ENCODE data around the gene TMEM53. TPM values are rescaled to one million over a fixed set of nuclear protein-coding genes. Genes with fewer than 3 reads are reported as not detected.
"Not testable (repeated sequence)": the region's sequence is repeated elsewhere in the genome, so short reads cannot be mapped to it uniquely, and the experiment has no call there.

Gene TMEM53
- total RNA-seq, 1 donor = 6.9 TPM

DNA sequence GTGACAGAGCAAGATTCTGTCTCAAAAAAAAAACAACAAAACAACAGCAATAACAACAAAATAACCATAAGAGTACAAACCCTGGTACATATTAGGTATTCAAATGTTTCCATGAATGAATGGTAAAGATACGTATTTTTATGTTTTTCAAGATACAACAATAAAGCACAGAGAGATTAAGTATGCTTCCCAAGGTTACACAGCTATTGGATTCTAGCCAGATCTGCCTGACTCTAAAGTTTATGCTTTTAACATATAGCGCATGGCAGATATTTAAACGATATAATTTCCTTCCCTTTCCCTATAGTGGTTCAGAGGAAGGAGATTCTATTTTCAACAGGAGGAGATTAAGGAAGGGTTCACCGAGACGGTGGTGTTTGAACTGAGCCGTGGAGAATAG, 31.2 kb upstream of the TMEM53 start:
- no peak overlapping the region for H2AFZ ChIP-seq (ENCODE audit: low read length)
- H3K79me2 ChIP-seq (ENCODE audit: insufficient read depth, low read length) = no peaks in the 10 kb centered on the region
- no peak overlapping the region for H3K27ac ChIP-seq (ENCODE audit: low read depth, low read length)
- no peaks in the 10 kb centered on the region for H3K36me3 ChIP-seq (ENCODE audit: insufficient read depth, low read length)
- no peak overlapping the region for H3K4me2 ChIP-seq (ENCODE audit: insufficient read depth, low read length)
- TF ChIP-seq, protein P1, sequence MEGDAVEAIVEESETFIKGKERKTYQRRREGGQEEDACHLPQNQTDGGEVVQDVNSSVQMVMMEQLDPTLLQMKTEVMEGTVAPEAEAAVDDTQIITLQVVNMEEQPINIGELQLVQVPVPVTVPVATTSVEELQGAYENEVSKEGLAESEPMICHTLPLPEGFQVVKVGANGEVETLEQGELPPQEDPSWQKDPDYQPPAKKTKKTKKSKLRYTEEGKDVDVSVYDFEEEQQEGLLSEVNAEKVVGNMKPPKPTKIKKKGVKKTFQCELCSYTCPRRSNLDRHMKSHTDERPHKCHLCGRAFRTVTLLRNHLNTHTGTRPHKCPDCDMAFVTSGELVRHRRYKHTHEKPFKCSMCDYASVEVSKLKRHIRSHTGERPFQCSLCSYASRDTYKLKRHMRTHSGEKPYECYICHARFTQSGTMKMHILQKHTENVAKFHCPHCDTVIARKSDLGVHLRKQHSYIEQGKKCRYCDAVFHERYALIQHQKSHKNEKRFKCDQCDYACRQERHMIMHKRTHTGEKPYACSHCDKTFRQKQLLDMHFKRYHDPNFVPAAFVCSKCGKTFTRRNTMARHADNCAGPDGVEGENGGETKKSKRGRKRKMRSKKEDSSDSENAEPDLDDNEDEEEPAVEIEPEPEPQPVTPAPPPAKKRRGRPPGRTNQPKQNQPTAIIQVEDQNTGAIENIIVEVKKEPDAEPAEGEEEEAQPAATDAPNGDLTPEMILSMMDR (IDR thresholded peaks at IDR 0.05; ENCODE audit: extremely low read depth, low read depth, low read length) = no peak
- no peaks in the 10 kb centered on the region for H4K20me1 ChIP-seq (ENCODE audit: insufficient read depth, low read length)
- H3K27me3 ChIP-seq (ENCODE audit: insufficient read depth, low read length) = no peaks in the 10 kb centered on the region
- no peak overlapping the region for H3K4me3 ChIP-seq (ENCODE audit: insufficient read depth, low read length)
- H3K4me1 ChIP-seq (ENCODE audit: insufficient read depth, low read length) = peaks cover 27% of the 10 kb centered on the region
- H3K9me3 ChIP-seq (ENCODE audit: low read depth, low read length) = no peaks in the 10 kb centered on the region
- DNase-seq (ENCODE audit: insufficient read length, low spot score, missing footprints) = no peak

DNA sequence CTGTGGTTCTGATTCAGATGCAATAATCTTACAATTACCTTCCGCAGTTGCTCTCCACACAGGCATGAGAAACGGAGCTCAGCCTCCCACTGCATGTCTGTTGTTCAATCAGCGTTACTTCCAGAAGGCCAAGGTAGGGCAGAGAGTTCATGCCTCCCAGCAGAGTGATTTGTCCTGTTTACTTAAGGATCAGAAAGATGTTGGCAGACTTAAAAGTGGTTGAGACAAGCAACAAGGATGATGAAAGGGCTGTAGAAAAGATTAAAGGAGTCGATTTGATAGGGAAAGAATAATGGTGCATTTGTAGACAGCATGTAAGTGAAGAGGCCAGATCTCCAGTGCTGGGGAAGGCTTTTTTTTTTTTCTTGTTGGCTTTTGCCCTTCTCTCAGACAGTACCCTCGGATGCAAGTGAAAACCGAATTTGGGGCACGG, 26.9 kb upstream of the TMEM53 start:
- H3K27ac ChIP-seq (ENCODE audit: low read depth, low read length) = no peak overlapping the region
- no peaks in the 10 kb centered on the region for H4K20me1 ChIP-seq (ENCODE audit: insufficient read depth, low read length)
- H3K27me3 ChIP-seq (ENCODE audit: insufficient read depth, low read length) = no peaks in the 10 kb centered on the region
- no peak overlapping the region for H2AFZ ChIP-seq (ENCODE audit: low read length)
- TF ChIP-seq, protein P1 (IDR thresholded peaks at IDR 0.05; ENCODE audit: extremely low read depth, low read depth, low read length) = no peak
- no peak for DNase-seq (ENCODE audit: insufficient read length, low spot score, missing footprints)
- H3K36me3 ChIP-seq (ENCODE audit: insufficient read depth, low read length) = no peaks in the 10 kb centered on the region
- no peak overlapping the region for H3K4me2 ChIP-seq (ENCODE audit: insufficient read depth, low read length)
- no peak overlapping the region for H3K4me3 ChIP-seq (ENCODE audit: insufficient read depth, low read length)
- H3K9me3 ChIP-seq (ENCODE audit: low read depth, low read length) = no peaks in the 10 kb centered on the region
- no peaks in the 10 kb centered on the region for H3K4me1 ChIP-seq (ENCODE audit: insufficient read depth, low read length)
- H3K79me2 ChIP-seq (ENCODE audit: insufficient read depth, low read length) = no peaks in the 10 kb centered on the region

DNA sequence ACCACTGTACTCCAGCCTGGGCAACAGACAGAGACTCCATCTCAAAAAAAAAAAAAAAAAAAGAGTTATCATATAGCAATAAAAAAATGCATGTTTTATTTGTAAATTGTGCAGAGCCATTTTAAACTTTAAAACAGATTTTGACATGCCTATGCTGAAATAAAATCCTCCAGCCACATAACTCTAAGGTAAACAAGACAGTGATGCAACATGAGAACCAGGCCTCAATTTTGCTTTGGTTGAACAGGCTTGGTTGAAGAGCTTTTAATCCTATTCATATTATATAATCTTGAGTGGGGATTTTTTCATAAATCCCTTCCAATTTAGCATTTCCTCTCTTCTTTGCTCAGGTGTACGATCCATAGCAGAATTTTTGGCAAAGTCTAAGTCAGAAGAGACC, 26.3 kb upstream of the TMEM53 start:
- Histone ChIP-seq H3K9me3 (ENCODE audit: low read depth, low read length) (no peaks in the 10 kb centered on the region), H3K4me1 (ENCODE audit: insufficient read depth, low read length) (no peaks in the 10 kb centered on the region), H2AFZ (ENCODE audit: low read length) (no peak overlapping the region), H3K79me2 (ENCODE audit: insufficient read depth, low read length) (no peaks in the 10 kb centered on the region), H3K27ac (ENCODE audit: low read depth, low read length) (no peak overlapping the region), H3K4me2 (ENCODE audit: insufficient read depth, low read length) (no peak overlapping the region), H4K20me1 (ENCODE audit: insufficient read depth, low read length) (no peaks in the 10 kb centered on the region), H3K27me3 (ENCODE audit: insufficient read depth, low read length) (no peaks in the 10 kb centered on the region), H3K36me3 (ENCODE audit: insufficient read depth, low read length) (no peaks in the 10 kb centered on the region), H3K4me3 (ENCODE audit: insufficient read depth, low read length) (no peak overlapping the region)
- TF ChIP-seq, protein P1 (IDR thresholded peaks at IDR 0.05; ENCODE audit: extremely low read depth, low read depth, low read length) = no peak
- DNase-seq (ENCODE audit: insufficient read length, low spot score, missing footprints) = no peak

DNA sequence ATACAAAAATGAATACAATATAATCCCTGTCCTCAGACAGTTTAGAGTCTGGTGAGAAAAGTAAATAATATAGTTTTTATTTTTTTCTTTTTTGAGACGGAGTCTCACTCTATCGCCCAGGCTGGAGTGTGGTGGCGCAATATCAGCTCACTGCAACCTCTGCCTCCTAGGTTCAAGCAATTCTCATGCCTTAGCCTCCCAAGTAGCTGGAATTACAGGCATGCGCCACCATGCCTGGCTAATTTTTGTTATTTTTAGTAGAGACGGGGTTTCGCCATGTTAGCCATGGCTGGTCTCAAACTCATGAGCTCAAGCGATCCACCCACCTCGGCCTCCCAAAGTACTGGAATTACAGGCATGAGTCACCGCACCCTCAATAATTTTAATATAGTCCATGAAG, 25.1 kb upstream of the TMEM53 start:
- not testable (repeated sequence) for H2AFZ ChIP-seq (ENCODE audit: low read length); H4K20me1 ChIP-seq (ENCODE audit: insufficient read depth, low read length); H3K4me1 ChIP-seq (ENCODE audit: insufficient read depth, low read length); H3K79me2 ChIP-seq (ENCODE audit: insufficient read depth, low read length); H3K9me3 ChIP-seq (ENCODE audit: low read depth, low read length); H3K4me3 ChIP-seq (ENCODE audit: insufficient read depth, low read length); H3K27me3 ChIP-seq (ENCODE audit: insufficient read depth, low read length); H3K27ac ChIP-seq (ENCODE audit: low read depth, low read length); DNase-seq (ENCODE audit: insufficient read length, low spot score, missing footprints); H3K4me2 ChIP-seq (ENCODE audit: insufficient read depth, low read length); H3K36me3 ChIP-seq (ENCODE audit: insufficient read depth, low read length)

All from osteoblast (primary cell).